IPS DF 6.9 (cell line): ENCODE results near the gene ADGRG7.
"Not testable (repeated sequence)": the region's sequence is repeated elsewhere in the genome, so short reads cannot be mapped to it uniquely, and the experiment has no call there.

Experiments used
- DNase-seq: peaks from one replicate; pipeline ENCODE4 v3.0.0-alpha.2; 2013; ENCODE audit warnings: low read depth, low spot score
- H3K27ac ChIP-seq: one replicate; pipeline ENCODE4 v1.5.1; 2013; ENCODE audit warnings: low read length, control low read depth
- H3K27me3 ChIP-seq: 2 replicates; pipeline ENCODE4 v1.6.1; 2013; ENCODE audit warnings: mild to moderate bottlenecking, low read length; ENCODE audit not compliant: control insufficient read depth, insufficient read depth
- H3K36me3 ChIP-seq: 2 replicates; pipeline ENCODE4 v1.6.1; 2013; ENCODE audit warnings: low read length; ENCODE audit not compliant: control insufficient read depth, insufficient read depth
- H3K4me1 ChIP-seq: 2 replicates; pipeline ENCODE4 v1.6.1; 2013; ENCODE audit warnings: low read length; ENCODE audit not compliant: control insufficient read depth, insufficient read depth
- H3K4me3 ChIP-seq: 2 replicates; pipeline ENCODE4 v1.5.1; 2013; ENCODE audit warnings: mild to moderate bottlenecking, low read length
- H3K9me3 ChIP-seq: 2 replicates; pipeline ENCODE4 v1.6.1; 2013; ENCODE audit warnings: low read length, inconsistent platforms; ENCODE audit not compliant: control insufficient read depth, insufficient read depth
- WGBS: extraction: QIAGEN DNeasy Blood & Tissue Kit; methylation state at CpG from one replicate; pipeline ENCODE4 v1.1.7; 2013; ENCODE audit warnings: mixed read lengths, missing lambda C conversion rate; ENCODE audit not compliant: insufficient read length, insufficient coverage; 5-methylcytosine and 5-hydroxymethylcytosine counted together

Gene ADGRG7

GRCh38 chr3:100578646-100579045 lies 30.8 kb upstream of the ADGRG7 start:
- no peaks in the 10 kb centered on the region for H3K27me3 ChIP-seq
- H3K9me3 ChIP-seq, result no peaks in the 10 kb centered on the region
- H3K4me1 ChIP-seq, result no peaks in the 10 kb centered on the region
- H3K36me3 ChIP-seq, result no peaks in the 10 kb centered on the region
- no peak overlapping the region for H3K4me3 ChIP-seq
- no peak overlapping the region for H3K27ac ChIP-seq
- DNase-seq, result no peak

- no peak overlapping the region for H3K27ac ChIP-seq
- no peak overlapping the region for H3K4me3 ChIP-seq
- H3K9me3 ChIP-seq, result no peaks in the 10 kb centered on the region
- H3K4me1 ChIP-seq, result no peaks in the 10 kb centered on the region
- DNase-seq, result no peak
- no peaks in the 10 kb centered on the region for H3K27me3 ChIP-seq
- WGBS, result no CpG with 5 or more reads among the region's 2 CpGs
- no peaks in the 10 kb centered on the region for H3K36me3 ChIP-seq
Measured at GRCh38 chr3:100580147-100580546, 29.3 kb upstream of the ADGRG7 start.

GRCh38 chr3:100581650-100582049 lies 27.8 kb upstream of the ADGRG7 start:
- no CpG with 5 or more reads among the region's 1 CpG for WGBS
- no peaks in the 10 kb centered on the region for H3K4me1 ChIP-seq
- no peak for DNase-seq
- H3K9me3 ChIP-seq, result no peaks in the 10 kb centered on the region
- no peak overlapping the region for H3K27ac ChIP-seq
- H3K4me3 ChIP-seq, result no peak overlapping the region
- H3K27me3 ChIP-seq, result no peaks in the 10 kb centered on the region
- H3K36me3 ChIP-seq, result no peaks in the 10 kb centered on the region

- H3K4me3 ChIP-seq, H3K9me3 ChIP-seq, H3K36me3 ChIP-seq, H3K27me3 ChIP-seq, H3K27ac ChIP-seq, H3K4me1 ChIP-seq, DNase-seq: not testable (repeated sequence)
- WGBS, result no CpG with 5 or more reads among the region's 10 CpGs
Measured at GRCh38 chr3:100582157-100582556, 27.2 kb upstream of the ADGRG7 start.

GRCh38 chr3:100584101-100584660 lies 25.2 kb upstream of the ADGRG7 start:
- no peaks in the 10 kb centered on the region for H3K4me1 ChIP-seq
- no peak for DNase-seq
- H3K27ac ChIP-seq, result no peak overlapping the region
- H3K4me3 ChIP-seq, result no peak overlapping the region
- H3K9me3 ChIP-seq, result no peaks in the 10 kb centered on the region
- no peaks in the 10 kb centered on the region for H3K27me3 ChIP-seq
- 100% methylated on average over 1 of the region's 3 CpGs for WGBS
- H3K36me3 ChIP-seq, result no peaks in the 10 kb centered on the region

- H3K4me3 ChIP-seq, result no peak overlapping the region
- no CpG with 5 or more reads among the region's 3 CpGs for WGBS
- H3K27ac ChIP-seq, result no peak overlapping the region
- H3K9me3 ChIP-seq, result no peaks in the 10 kb centered on the region
- no peak for DNase-seq
- H3K36me3 ChIP-seq, result no peaks in the 10 kb centered on the region
- no peaks in the 10 kb centered on the region for H3K4me1 ChIP-seq
- no peaks in the 10 kb centered on the region for H3K27me3 ChIP-seq
Measured at GRCh38 chr3:100586832-100587231, 22.6 kb upstream of the ADGRG7 start.

GRCh38 chr3:100588251-100588650 lies 21.1 kb upstream of the ADGRG7 start:
- H3K4me1 ChIP-seq, result no peaks in the 10 kb centered on the region

GRCh38 chr3:100590114-100590839 lies 19.1 kb upstream of the ADGRG7 start:
- peak; percentile 64 for DNase-seq
- H3K4me1 ChIP-seq, result no peaks in the 10 kb centered on the region
- whole genome bisulfite sequencing, result no CpG with 5 or more reads among the region's 10 CpGs
- H3K27me3 ChIP-seq, result no peaks in the 10 kb centered on the region
- no peak overlapping the region for H3K4me3 ChIP-seq
- no peaks in the 10 kb centered on the region for H3K9me3 ChIP-seq
- H3K36me3 ChIP-seq, result no peaks in the 10 kb centered on the region
- no peak overlapping the region for H3K27ac ChIP-seq

More at GRCh38 chr3:100588251-100588650, 21.1 kb upstream of the ADGRG7 start:
- DNase-seq, result no peak
- no peak overlapping the region for H3K4me3 ChIP-seq
- WGBS, result no CpG with 5 or more reads among the region's 1 CpG
- no peak overlapping the region for H3K27ac ChIP-seq
- H3K9me3 ChIP-seq, result no peaks in the 10 kb centered on the region
- H3K27me3 ChIP-seq, result no peaks in the 10 kb centered on the region
- no peaks in the 10 kb centered on the region for H3K36me3 ChIP-seq

- H3K4me1 ChIP-seq, result no peaks in the 10 kb centered on the region
- no peaks in the 10 kb centered on the region for H3K27me3 ChIP-seq
- no peaks in the 10 kb centered on the region for H3K9me3 ChIP-seq
- H3K4me3 ChIP-seq, result no peak overlapping the region
- H3K27ac ChIP-seq, result no peak overlapping the region
- H3K36me3 ChIP-seq, result no peaks in the 10 kb centered on the region
- no CpG with 5 or more reads among the region's 1 CpG for WGBS
- DNase-seq, result no peak
Measured at GRCh38 chr3:100590840-100591147, 18.6 kb upstream of the ADGRG7 start.

GRCh38 chr3:100591411-100591810 lies 18.0 kb upstream of the ADGRG7 start:
- Histone ChIP-seq H3K9me3 (no peaks in the 10 kb centered on the region), H3K36me3 (no peaks in the 10 kb centered on the region), H3K4me3 (no peak overlapping the region), H3K27ac (no peak overlapping the region), H3K27me3 (no peaks in the 10 kb centered on the region), H3K4me1 (no peaks in the 10 kb centered on the region)
- no peak for DNase-seq
- no CpG with 5 or more reads among the region's 3 CpGs for WGBS
